ENCODE measurements around the gene PCDHB5. TPM values are rescaled to one million over a fixed set of nuclear protein-coding genes. Genes with fewer than 3 reads are reported as not detected.

Gene PCDHB5
- 0.63 TPM in 1 of 2 replicates, not detected in the other for total RNA-seq

DNA sequence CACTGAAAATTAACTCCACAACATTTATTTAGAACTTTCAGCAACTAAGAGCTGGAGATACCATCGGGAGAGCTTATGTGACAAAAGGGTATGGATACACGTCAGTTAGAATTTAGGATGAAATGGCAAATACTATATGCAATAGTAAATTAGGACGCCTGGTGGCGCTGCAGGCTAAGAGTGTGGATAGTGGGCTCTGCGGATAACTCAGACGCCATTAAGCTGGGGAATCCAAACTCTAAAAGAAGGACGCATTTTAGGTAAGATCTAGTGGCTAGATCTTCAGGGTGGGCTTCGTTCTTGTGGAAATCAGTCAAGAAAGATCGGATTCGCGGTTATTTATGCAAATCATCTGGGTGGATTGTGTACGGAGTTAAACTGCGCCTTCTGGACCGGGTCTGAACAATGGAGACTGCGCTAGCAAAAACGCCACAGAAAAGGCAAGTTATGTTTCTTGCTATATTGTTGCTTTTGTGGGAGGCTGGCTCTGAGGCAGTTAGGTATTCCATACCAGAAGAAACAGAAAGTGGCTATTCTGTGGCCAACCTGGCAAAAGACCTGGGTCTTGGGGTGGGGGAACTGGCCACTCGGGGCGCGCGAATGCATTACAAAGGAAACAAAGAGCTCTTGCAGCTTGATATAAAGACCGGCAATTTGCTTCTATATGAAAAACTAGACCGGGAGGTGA lies at the start of gene PCDHB5:
TSS of gene PCDHB5 (plus strand) at position 177 of the 688 bp plus-strand sequence. CDS start at position 406, 229 bp downstream.

DNA sequence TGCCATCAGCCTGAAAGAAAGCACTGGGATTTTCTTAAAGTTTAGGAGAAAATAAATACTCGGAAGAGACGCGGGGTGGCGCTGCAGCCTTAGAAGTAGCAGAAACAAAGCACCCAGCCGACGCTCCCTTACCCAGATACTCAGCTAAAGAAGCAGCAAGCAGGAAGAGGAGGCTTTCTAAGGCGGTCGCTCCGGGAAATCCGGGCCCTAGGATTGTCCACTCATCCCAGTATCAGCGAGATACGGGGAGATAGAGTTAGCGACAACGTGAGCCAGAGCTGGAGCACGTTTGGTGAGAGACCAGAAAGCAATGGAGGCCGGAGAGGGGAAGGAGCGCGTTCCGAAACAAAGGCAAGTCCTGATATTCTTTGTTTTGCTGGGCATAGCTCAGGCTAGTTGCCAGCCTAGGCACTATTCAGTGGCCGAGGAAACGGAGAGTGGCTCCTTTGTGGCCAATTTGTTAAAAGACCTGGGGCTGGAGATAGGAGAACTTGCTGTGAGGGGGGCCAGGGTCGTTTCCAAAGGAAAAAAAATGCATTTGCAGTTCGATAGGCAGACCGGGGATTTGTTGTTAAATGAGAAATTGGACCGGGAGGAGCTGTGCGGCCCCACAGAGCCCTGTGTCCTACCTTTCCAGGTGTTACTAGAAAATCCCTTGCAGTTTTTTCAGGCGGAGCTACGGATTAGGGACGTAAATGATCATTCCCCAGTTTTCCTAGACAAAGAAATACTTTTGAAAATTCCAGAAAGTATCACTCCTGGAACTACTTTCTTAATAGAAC lies 40.3 kb upstream of the PCDHB5 start, which contains the start of gene PCDHB2:
TSS of gene PCDHB2 (plus strand) at position 135 of the 782 bp plus-strand sequence. CDS start at position 311, 176 bp downstream.

DNA sequence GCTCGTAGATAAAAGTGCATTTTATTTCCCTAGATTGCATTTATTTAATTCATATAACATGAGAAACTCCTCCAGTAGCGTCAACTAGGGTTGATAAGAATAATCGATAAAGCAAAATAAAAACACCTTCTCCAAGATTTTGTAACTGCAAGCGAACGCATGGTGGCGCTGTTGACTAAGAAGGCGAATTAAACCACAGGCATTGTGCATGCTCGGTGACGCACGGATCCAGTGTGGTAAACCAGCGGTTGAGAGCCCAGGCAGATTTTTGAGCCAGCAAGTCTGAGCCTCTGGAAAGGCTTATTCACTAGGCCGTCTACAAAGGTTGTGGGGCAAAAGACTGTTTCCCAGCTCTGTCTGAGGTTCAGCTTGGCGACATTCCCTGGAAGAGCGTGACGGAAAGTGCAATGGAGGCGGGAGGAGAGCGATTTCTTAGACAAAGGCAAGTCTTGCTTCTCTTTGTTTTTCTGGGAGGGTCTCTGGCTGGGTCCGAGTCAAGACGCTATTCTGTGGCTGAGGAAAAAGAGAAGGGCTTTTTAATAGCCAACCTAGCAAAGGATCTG lies 34.7 kb upstream of the PCDHB5 start, which contains the start of gene PCDHB3:
TSS of gene PCDHB3 (plus strand) at position 231 of the 563 bp plus-strand sequence. CDS start at position 408, 177 bp downstream.

DNA sequence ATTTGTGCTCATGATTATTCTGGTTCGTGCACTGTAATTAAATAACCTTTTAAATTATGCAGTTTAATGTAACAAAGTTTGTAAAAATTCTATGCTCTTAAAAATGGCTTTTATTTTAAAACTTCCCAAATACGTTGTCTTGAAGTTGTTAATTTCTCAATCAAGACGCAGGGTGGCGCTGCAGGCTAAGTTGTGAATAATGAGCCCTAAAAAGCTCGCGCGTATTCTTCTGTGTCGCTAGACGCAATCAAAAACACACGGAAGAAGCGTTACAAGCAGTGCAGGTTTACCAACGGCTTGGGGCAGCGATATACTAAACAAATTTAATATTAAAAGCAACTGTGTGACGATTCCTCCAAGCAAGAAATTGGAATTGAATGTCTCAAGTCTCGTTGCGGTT lies 13.4 kb upstream of the PCDHB5 start, which contains the start of gene PCDHB4:
TSS of gene PCDHB4 (plus strand) at position 256 of the 400 bp plus-strand sequence. CDS start 181 bp downstream, outside the sequence.

DNA sequence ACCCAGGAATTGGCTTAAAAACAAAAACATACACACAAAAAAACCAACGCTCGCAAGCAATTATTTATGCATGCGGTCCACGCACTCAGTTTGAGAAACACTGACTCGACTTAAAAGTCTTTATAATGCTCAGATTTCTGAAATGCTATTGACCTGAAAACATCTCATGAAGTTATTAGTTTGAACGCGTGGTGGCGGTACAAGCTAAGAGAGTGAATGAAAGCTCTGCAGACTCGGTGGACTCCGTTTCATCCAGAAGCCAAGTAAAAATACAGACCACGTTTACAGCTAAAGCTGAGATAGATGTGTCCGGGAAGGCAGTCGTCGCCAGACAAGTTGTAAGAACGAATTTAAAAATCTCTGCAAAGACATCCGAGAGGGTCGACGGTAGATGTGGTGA lies 14.8 kb downstream of the PCDHB5 start, which contains the start of gene PCDHB6:
TSS of gene PCDHB6 (plus strand) at position 246 of the 400 bp plus-strand sequence. CDS start 201 bp downstream, outside the sequence.

DNA sequence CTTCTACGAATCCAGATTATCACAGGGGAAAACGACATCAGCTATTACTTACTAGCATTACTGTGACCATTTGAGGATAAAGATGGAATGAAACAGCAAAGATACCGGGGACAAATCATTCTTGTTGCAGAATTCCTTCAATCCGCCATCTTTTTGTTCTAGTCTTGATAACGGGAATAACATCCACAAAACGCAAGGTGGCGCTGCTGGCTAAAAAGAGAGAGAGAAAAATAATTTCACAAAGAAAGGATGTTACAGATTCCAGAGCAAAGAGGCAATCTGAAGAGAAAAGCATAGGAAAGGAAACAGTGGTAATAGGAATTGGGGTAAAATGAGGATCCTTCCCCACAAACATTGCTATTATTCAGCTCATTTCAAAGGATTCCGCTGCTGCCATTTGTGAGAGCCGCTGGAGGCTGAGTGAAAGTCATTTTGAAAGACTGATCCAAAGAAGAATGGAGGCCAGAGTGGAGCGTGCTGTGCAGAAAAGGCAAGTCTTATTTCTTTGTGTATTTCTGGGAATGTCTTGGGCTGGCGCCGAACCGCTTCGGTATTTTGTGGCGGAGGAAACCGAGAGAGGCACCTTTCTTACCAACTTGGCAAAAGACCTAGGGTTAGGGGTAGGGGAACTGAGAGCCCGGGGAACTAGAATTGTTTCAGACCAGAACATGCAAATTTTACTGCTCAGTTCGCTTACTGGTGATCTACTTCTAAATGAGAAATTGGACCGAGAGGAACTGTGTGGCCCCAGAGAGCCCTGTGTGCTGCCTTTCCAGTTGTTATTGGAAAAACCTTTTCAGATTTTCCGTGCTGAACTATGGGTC lies 37.6 kb downstream of the PCDHB5 start, which contains the start of gene PCDHB7:
TSS of gene PCDHB7 (plus strand) at position 264 of the 824 bp plus-strand sequence. CDS start at position 456, 192 bp downstream.

DNA sequence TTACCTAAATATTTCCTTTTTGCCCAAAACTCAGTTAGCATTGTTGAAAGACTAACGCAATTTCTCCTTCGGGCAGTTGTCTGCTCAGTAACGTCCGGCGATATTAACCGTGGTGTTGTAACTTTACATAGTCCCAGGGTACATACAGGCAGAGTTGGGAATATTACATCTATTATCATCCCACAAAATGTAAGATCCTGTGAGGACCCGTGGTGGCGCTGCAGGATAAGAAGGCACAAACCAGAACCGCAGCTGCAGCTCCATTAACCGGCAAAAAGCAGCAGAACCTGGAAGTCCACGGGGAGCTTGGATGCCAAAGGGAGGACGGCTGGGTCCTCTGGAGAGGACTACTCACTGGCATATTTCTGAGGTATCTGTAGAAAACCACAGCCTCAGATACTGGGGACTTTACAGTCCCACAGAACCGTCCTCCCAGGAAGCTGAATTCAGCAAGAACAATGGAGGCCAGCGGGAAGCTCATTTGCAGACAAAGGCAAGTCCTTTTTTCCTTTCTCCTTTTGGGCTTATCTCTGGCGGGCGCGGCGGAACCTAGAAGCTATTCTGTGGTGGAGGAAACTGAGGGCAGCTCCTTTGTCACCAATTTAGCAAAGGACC lies 42.7 kb downstream of the PCDHB5 start, which contains the start of gene PCDHB8:
TSS of gene PCDHB8 (plus strand) at position 214 of the 615 bp plus-strand sequence. CDS start at position 459, 245 bp downstream.

DNA sequence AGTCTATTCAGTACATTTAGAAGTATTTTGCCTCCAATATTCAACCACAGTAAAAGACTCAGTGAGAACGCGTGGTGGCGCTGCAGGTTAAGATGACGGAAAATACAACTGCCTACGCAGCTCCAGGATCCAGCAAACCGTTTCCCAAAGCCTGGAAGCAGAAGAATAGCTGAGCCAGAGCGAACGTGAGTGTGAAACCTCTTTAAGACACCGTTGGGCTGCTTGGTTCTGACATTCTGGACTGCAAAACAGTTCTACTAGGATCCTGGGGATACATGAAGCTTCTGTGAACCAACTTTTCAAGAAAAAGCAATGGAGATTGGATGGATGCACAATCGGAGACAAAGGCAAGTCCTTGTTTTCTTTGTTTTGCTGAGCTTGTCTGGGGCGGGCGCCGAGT lies 47.2 kb downstream of the PCDHB5 start, which contains the start of gene PCDHB16:
TSS of gene PCDHB16 (plus strand) at position 140 of the 400 bp plus-strand sequence. CDS start at position 313, 173 bp downstream.

DNA sequence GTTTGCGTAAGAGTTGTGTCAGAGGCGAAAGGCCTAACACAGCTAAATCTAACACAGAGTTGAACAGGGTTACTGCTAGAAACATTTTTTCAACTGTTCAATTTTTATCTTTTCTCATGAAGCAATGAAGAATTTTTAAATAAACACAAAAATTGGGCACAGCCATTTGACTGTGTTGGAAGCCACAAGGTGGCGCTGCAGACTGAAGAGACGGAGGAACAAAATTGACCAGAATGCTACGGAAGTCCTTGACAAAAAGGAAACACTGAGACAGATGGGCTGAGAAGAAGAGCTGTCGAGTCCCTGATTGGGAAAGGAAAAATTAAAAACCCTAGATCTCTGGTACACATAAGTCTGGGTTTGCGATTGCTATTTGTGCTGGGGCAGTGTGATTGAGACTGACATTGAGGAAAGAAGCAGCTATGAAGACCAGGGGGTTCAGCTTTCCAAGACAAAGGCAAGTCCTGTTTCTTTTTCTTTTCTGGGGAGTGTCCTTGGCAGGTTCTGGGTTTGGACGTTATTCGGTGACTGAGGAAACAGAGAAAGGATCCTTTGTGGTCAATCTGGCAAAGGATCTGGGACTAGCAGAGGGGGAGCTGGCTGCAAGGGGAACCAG lies 52.0 kb downstream of the PCDHB5 start, which contains the start of gene PCDHB9:
TSS of gene PCDHB9 (plus strand) at position 265 of the 616 bp plus-strand sequence. CDS start at position 423, 158 bp downstream.

Other genes starting within 250 kb of the PCDHB5 start
- 0.07 TPM in 1 of 2 replicates, not detected in the other for gene PCDHAC1, start 208.9 kb upstream of the PCDHB5 start, total RNA-seq
- gene PCDHAC2, start 168.7 kb upstream of the PCDHB5 start, total RNA-seq = 0.42 and 1.1 TPM in 2 replicates
- not detected in 2 replicates for gene PCDHB1, start 83.8 kb upstream of the PCDHB5 start, total RNA-seq
- 0.14 TPM in 1 of 2 replicates, not detected in the other for gene PCDHB2, start 40.6 kb upstream of the PCDHB5 start, total RNA-seq
- gene PCDHB3, start 34.7 kb upstream of the PCDHB5 start, total RNA-seq = 0.05 TPM in 1 of 2 replicates, not detected in the other
- not detected in 2 replicates for gene PCDHB4, start 13.4 kb upstream of the PCDHB5 start, total RNA-seq
- gene PCDHB6, start 14.9 kb downstream of the PCDHB5 start, total RNA-seq = 0.14 TPM in 1 of 2 replicates, not detected in the other
- gene PCDHB7, start 37.4 kb downstream of the PCDHB5 start, total RNA-seq = not detected in 2 replicates
- 0.07 TPM in 1 of 2 replicates, not detected in the other for gene PCDHB8, start 42.6 kb downstream of the PCDHB5 start, total RNA-seq
- gene PCDHB16, start 47.2 kb downstream of the PCDHB5 start, total RNA-seq = 0.07 and 0.14 TPM in 2 replicates
- 0.07 TPM in 1 of 2 replicates, not detected in the other for gene PCDHB9, start 52.0 kb downstream of the PCDHB5 start, total RNA-seq
- 0.05 and 0.21 TPM in 2 replicates for gene PCDHB10, start 57.1 kb downstream of the PCDHB5 start, total RNA-seq
- 0.09 TPM in 1 of 2 replicates, not detected in the other for gene PCDHB11, start 64.4 kb downstream of the PCDHB5 start, total RNA-seq
- 0.05 and 0.07 TPM in 2 replicates for gene PCDHB12, start 73.5 kb downstream of the PCDHB5 start, total RNA-seq
- gene PCDHB13, start 78.7 kb downstream of the PCDHB5 start, total RNA-seq = 0.09 and 0.14 TPM in 2 replicates
- gene PCDHB14, start 88.1 kb downstream of the PCDHB5 start, total RNA-seq = 0.21 and 0.65 TPM in 2 replicates
- 0.07 and 0.28 TPM in 2 replicates for gene PCDHB15, start 110.2 kb downstream of the PCDHB5 start, total RNA-seq
- not detected in 2 replicates for gene SLC25A2, start 168.8 kb downstream of the PCDHB5 start, total RNA-seq
- gene TAF7, start 185.6 kb downstream of the PCDHB5 start, total RNA-seq = 28.8 and 30.0 TPM in 2 replicates
- gene PCDHGA1, start 195.3 kb downstream of the PCDHB5 start, total RNA-seq = 0.28 TPM in 1 of 2 replicates, not detected in the other
- gene PCDHGA2, start 203.6 kb downstream of the PCDHB5 start, total RNA-seq = 0.42 and 0.79 TPM in 2 replicates
- 0.14 and 0.21 TPM in 2 replicates for gene PCDHGA3, start 208.6 kb downstream of the PCDHB5 start, total RNA-seq
- gene PCDHGB1, start 214.9 kb downstream of the PCDHB5 start, total RNA-seq = 0.07 TPM in 1 of 2 replicates, not detected in the other
- gene PCDHGA4, start 219.8 kb downstream of the PCDHB5 start, total RNA-seq = 0.23 and 0.63 TPM in 2 replicates
- gene PCDHGB2, start 224.8 kb downstream of the PCDHB5 start, total RNA-seq = 0.42 TPM in 1 of 2 replicates, not detected in the other
- gene PCDHGA5, start 229.0 kb downstream of the PCDHB5 start, total RNA-seq = 0.05 and 0.07 TPM in 2 replicates
- gene PCDHGB3, start 235.0 kb downstream of the PCDHB5 start, total RNA-seq = 0.35 and 0.46 TPM in 2 replicates
- gene PCDHGA6, start 238.7 kb downstream of the PCDHB5 start, total RNA-seq = 0.37 and 0.63 TPM in 2 replicates
- 0.92 and 1.2 TPM in 2 replicates for gene PCDHGA7, start 247.5 kb downstream of the PCDHB5 start, total RNA-seq